HG02840 (cell line): ENCODE measurements around the gene SSR1.
A peak's percentile ranks its signal among the peaks of the same experiment; 100 is the strongest.
"Not testable (repeated sequence)": the region's sequence is repeated elsewhere in the genome, so short reads cannot be mapped to it uniquely, and the experiment has no call there.

Source experiments
- ATAC-seq: cut with Tn5 transposase; IDR thresholded peaks from one replicate; pipeline ENCODE4 v1.9.1; 2021; ENCODE audit warnings: mild to moderate bottlenecking, moderate library complexity, moderate number of reproducible peaks; ENCODE audit not compliant: unreplicated experiment, low FRiP score

Gene SSR1

GRCh38 chr6:7319406-7319805 is 6.4 kb upstream of the SSR1 start:
- ATAC-seq, result not testable (repeated sequence)

DNA sequence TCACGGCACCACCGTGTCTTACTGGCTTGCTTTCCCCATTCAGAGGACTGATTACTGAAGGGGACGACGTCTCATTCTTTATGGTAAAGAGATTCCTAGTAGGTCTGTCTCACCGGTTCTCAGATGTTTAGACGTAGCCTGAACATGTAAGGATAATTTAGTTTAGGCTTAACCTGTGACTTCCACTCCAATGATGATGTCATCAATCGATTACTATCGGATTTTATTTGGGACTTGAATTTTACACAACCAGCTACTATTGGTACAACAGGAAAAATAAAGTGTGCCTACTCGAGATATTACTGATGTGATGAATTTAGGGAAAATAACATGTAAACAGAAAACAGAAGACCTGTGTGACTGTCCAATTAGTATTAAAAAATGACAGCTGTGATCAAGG is 4.5 kb upstream of the SSR1 start:
- ATAC-seq, result no peak

- no peak for ATAC-seq
These were observed 3.9 kb upstream of the SSR1 start for GRCh38 chr6:7316658-7317533.

DNA sequence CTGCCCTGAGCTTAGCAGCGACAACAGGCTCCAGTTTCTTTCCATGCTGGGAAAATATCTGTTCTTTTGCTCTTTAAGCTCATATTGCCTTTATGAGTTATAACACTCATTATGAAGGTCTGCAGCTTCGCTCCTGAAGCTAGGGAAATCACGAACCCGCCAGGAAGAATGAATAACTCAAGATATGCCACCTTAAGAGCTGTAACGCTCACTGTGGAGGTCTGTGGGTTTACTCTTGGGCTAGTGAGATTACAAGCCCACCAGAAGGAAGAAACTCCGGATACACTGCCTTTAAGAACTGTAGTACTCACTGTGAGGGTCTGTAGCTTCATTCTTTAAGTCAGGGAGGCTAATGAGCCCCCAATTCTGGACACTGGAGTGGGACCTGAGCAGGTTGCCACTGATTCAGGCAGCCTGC is 3.0 kb upstream of the SSR1 start:
- no peak for ATAC-seq

GRCh38 chr6:7315087-7315947 is 2.3 kb upstream of the SSR1 start:
- ATAC-seq, result not testable (repeated sequence)

DNA sequence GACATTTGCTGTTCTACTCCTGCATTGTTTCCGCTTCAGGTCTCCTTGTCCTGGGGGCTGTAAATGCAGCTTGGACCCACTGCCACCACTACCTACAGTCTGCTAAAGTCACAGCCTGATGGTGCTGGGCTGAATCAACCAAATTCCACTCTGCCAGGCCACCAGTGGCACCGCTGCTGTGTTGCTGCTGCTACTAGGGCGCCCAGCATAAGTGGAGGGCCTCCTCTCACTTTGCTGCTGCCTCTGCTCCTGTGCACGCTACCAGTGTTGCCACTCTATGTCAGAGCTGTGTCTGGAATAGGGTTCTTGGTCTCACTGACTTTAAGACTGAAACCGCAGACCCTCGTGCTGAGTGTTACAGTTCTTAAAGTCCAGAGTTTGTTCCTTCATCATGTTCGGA is 1.4 kb upstream of the SSR1 start:
- no peak for ATAC-seq

GRCh38 chr6:7313505-7314165 is 636 bp upstream of the SSR1 start:
- peak; percentile 5 for ATAC-seq

DNA sequence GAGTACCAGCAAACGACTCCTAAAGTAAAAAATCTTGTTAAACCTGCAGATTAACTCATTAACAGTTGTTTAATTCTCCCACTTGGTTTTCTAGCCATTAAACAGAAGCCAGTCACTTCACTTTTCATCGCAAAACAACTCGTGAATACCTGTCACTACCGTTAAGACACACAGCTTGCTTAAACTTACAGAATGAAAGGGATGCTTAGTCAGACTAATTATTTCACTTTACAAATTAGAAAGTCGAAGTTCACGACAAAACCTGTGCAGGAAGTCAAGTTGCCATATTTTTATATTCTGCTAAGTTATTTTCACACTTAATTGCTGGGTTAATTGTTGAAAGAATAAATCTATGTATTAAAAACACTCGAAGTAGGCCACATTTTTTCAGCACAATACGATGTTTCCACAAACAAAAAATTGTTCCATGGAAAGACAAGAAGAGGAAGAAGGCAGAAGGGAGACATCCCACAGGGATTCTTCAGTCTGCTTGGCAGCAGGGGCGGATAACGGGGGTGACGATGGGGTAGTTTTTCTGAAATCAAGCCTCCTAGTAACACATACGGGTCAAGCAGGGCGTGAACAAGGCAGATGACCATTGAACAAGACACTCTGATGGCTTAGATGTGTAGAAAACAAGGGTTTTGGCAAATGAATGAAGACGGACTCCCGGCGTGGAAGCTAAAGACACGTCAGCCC is 933 bp downstream of the SSR1 start:
- ATAC-seq, result no peak

DNA sequence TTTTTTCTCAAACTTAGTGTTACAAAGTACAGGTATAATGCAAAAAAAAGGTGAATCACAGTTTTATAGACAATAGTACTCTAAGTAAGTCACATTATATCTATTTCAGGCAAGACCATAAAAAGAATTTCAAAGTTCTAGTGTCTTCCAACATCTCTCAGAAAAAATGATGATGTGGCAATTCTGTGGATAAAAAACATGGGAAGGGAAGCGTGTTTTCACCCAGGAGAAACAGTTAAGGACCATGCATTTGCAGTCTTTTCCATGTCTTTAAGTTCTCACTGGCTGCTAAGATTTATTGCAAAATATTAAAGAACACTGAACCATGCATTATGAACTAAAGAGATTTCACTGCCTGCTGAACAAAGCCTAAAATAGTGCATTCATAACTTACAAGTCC is 1.8 kb downstream of the SSR1 start:
- ATAC-seq, result no peak

DNA sequence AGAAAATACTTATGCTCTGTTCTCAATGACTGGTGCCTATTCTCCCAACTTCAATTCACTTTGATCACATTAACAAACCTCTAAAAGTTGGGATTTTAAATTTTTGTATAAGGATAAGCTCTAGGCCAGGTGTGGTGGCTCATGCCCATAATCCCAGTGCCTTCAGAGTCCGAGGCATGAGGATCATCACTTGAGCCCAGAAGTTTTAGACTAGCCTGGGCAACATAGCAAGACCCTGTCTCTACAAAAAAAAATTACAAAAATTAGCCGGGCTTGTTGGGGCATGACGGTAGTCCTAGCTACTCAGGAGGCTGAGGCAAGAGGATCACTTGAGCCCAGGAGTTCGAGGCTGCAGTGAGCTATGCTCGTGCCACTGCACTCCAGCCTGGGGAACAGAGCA is 3.9 kb downstream of the SSR1 start:
- ATAC-seq, result no peak

DNA sequence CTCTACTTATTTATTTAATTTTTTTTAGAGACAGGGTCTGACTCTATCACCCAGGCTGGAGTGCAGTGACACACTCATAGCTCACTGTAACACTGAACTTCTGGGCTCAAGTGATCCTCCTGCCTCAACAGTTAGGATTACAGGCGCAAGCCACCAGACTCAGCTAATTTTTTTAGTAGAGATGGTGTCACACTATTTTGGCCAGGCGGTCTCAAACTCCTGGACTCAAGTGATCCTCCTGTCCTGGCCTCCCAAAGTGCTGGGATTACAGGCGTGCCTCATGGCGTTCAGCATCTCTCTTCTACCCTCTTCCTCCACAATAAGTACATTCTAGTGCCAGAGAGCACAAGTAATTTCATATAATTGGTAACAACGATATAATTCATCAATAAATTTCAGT is 5.5 kb downstream of the SSR1 start:
- ATAC-seq, result no peak

DNA sequence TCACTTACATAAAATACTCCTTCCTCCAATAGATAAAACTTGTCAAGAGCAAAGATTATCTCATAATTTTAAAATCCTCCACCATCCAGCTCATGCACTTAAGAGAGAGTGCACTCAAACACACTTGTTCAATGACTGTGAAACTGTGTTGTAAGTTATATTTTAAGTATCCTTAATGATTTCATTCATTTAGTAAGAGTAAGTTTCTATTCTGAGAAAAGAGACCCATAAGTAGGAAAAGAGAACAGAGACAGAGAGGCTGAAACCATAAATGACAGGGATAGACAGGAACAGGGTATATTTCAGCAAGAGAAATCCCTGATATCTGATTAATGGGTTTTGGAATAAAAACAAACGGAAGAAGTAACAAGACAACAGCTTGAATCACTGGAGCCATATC is 8.2 kb downstream of the SSR1 start:
- ATAC-seq, result no peak

DNA sequence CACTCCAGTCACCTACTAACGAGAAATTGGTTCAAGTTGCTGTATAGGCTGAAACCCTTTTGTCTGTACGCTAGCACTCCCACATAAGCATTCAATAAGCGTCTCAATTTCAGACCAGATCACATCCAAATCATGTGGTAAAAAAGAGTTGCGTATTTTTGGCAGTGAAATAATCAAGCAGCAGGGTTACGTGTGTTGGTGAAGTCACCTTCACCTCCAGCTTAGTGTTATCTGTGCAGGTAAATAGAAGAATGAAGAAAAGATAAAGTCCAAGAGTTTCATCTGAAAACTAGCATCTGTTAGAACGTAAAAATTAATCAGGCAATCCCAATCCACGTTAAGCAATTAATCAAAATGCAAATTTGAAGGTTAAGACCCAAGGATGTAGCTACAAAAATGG is 11.3 kb downstream of the SSR1 start:
- ATAC-seq, result no peak

DNA sequence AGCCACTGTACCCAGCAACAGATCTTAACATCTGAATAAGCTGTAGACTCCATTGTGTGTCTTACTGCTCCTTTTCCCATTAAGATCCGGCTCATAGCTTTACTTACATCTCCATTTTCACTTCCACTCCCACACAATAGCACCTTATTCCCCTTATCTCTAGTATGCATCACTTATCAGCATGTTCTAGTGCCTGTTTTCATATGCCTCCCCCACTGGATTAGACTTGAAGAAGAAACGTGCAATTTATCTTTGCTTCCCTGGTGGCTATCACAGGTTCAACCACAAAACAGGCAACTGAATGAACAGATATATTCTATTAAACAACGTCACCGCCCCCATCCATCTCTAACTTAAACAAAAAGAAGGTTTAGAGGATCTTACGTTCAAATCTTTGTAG is 12.1 kb downstream of the SSR1 start:
- no peak for ATAC-seq

DNA sequence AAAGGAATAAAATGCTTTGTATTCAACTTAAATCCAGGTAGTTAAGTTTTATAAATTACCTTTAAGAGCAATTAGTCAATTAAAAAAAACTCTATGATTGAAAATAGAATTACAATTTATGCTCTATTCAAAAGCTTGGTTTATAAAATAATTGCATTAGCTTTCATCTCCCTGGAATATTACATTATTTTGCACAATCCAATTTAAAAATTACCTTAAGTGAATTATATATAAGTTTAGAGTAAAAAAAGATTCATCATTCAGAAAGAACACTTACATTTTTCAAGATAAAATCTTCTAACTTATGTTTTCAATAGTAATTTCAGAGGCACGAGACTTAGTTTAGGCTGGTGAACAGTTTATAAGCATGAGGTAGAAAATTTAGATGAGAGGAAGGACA is 14.9 kb downstream of the SSR1 start:
- no peak for ATAC-seq

GRCh38 chr6:7296602-7297001 is 16.4 kb downstream of the SSR1 start:
- no peak for ATAC-seq

GRCh38 chr6:7295916-7296315 is 17.1 kb downstream of the SSR1 start:
- no peak for ATAC-seq

DNA sequence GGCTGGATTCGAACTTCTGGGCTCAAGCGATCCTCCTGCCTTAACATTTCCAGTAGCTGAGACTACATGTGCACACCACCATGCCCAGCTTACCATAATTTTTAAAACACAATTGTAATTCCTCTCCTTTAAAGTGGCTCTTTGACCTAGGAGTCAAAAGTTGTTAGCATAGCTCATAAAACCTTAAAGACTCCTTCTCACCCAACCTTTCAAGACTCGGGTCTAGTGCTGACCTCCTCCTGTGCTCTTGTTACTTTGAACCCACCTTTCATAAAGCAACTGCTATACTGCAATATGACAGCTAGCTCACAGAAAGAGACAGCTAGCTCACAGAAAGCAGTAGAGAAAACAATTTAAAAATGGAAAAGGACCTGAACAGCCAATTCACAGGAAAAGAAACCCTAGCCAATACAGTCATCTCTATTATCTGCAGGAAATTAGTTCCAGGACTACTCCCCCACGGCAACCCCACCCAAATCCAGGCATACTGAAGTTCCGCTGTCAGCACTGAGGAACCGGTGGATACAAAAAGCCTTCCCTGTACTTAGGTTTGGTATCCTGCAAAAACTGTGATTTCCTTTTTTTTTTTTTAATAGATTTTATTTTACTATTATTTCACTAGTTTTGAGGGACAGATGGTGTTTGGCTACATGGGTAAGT is 20.3 kb downstream of the SSR1 start:
- no peak for ATAC-seq

- no peak for ATAC-seq
These were observed 22.9 kb downstream of the SSR1 start for GRCh38 chr6:7290079-7290478.

DNA sequence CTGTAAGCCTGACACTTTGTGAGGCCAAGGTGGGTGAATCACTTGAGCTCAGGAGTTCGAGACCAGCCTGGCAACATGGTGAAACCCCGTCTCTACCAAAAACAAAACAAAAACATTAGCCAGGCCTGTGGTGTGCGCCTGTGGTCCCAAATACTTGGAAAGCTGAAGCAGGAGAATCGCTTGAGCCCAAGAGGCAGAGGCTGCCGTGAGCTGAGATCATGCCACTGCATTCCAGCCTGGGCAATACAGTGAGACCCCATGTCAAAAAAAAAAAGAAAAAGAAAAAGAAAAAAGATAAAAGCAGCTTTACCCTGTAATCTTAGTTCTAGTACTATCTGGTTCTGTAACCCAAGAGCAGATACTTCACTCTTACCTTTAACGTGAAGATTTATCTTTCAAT is 27.6 kb downstream of the SSR1 start:
- ATAC-seq, result no peak
